GM12878 (cell line): ENCODE results near the gene TP53I11. TPM values are rescaled to one million over a fixed set of nuclear protein-coding genes. Genes with fewer than 3 reads are reported as not detected.

Experiments
- ATAC-seq: fragments of 200-7000 bp; cut with Tn5 transposase; 3 replicates; pipeline ENCODE4 v1.9.1; 2020; ENCODE audit warnings: mild to moderate bottlenecking, moderate library complexity
- BruUV-seq: library from RNA; stranded (reverse); fragments of 400-500 nt; replicated peaks from 2 replicates; lab custom pipeline; 2021; lab: Mats Ljungman, UMichigan
- CTCF ChIA-PET: fragments of 300-600 bp; sonication (Branson Sonifier 250); formaldehyde crosslinking; extraction: SDS; loops from one replicate; lab custom pipeline; 2021; ENCODE audit warnings: inconsistent platforms; lab: Yijun Ruan, JAX
- POLR2A ChIA-PET: fragments of 350-600 bp; formaldehyde crosslinking; extraction: SDS; loops from one replicate; lab custom pipeline; 2021; ENCODE audit warnings: inconsistent platforms; lab: Charles Lee
- RAD21 ChIA-PET: fragments of 300-600 bp; sonication (Branson Sonifier 250); formaldehyde crosslinking; loops from one replicate; lab custom pipeline; 2023; ENCODE audit warnings: antibody characterized with exemption; ENCODE audit not compliant: unreplicated experiment; lab: Charles Lee
- SMC1A ChIA-PET: fragments of 300-600 bp; sonication (Branson Sonifier 250); formaldehyde crosslinking; loops from one replicate; lab custom pipeline; 2023; ENCODE audit not compliant: unreplicated experiment, uncharacterized antibody; lab: Charles Lee
- DNase-seq: peaks from one replicate; pipeline ENCODE4 v3.0.0-alpha.2; 2011; ENCODE audit warnings: low read depth, low spot score
- FAIRE-seq: peaks from 3 replicates; lab custom pipeline; 2011; peaks lifted over from hg19 to GRCh38; lab: Jason Lieb, UNC
- H2AFZ ChIP-seq: 2 replicates; pipeline ENCODE4 v1.6.0; 2011; ENCODE audit warnings: low read depth, low read length, control low read depth; ENCODE audit not compliant: control insufficient read depth
- H3K27ac ChIP-seq: 2 replicates; pipeline ENCODE4 v1.5.1; 2011; ENCODE audit warnings: control low read depth; ENCODE audit not compliant: control insufficient read depth, insufficient read depth
- H3K27me3 ChIP-seq, 2 experiments: replicated peaks in 1 of 2; 2 replicates each; pipeline versions ENCODE4 v1.6.0 to v1.6.1; 2011; ENCODE audit warnings: low read length in 1 of 2; ENCODE audit not compliant: control insufficient read depth in 2 of 2, insufficient read depth in 2 of 2
- H3K36me3 ChIP-seq, 2 experiments: 2 replicates each; pipeline ENCODE4 v1.5.1; 2011; ENCODE audit warnings: low read length in 1 of 2; ENCODE audit not compliant: control insufficient read depth in 2 of 2, insufficient read depth in 2 of 2
- H3K4me1 ChIP-seq: 2 replicates; pipeline ENCODE4 v1.6.1; 2011; ENCODE audit warnings: mild to moderate bottlenecking, low read length, moderate library complexity, mixed read lengths; ENCODE audit not compliant: control insufficient read depth, insufficient read depth
- H3K4me2 ChIP-seq: 2 replicates; pipeline ENCODE4 v1.6.0; 2011; ENCODE audit warnings: control low read depth; ENCODE audit not compliant: control insufficient read depth, insufficient read depth
- H3K4me3 ChIP-seq: fragments of 200-600 bp; sonication (generic); 2 replicates; pipeline ENCODE4 v1.5.1; 2016
- H3K79me2 ChIP-seq: 2 replicates; pipeline ENCODE4 v1.6.0; 2011; ENCODE audit warnings: low read length; ENCODE audit not compliant: control insufficient read depth, insufficient read depth
- H3K9ac ChIP-seq: 2 replicates; pipeline ENCODE4 v1.8.0; 2011; ENCODE audit warnings: low read length, control low read depth, mixed read lengths; ENCODE audit not compliant: control insufficient read depth, insufficient read depth
- H3K9me3 ChIP-seq: replicated peaks from 3 replicates; pipeline ENCODE4 v1.5.1; 2011; ENCODE audit warnings: mild to moderate bottlenecking, low read length; ENCODE audit not compliant: control insufficient read depth, insufficient read depth
- H4K20me1 ChIP-seq: 2 replicates; pipeline ENCODE4 v1.6.0; 2011; ENCODE audit not compliant: control insufficient read depth, insufficient read depth
- CHD1 ChIP-seq: IDR thresholded peaks from 2 replicates; pipeline ENCODE4 v1.6.1; 2012; ENCODE audit warnings: low read depth, low read length, improper control_type of control experiment
- IKZF2 ChIP-seq, 2 experiments: fragments of 450-650 bp; IDR thresholded peaks; 2 replicates each; pipeline ENCODE4 v1.6.1; 2017; ENCODE audit warnings: mild to moderate bottlenecking in 2 of 2, moderate library complexity in 2 of 2
- MXI1 ChIP-seq: fragments of 150-350 bp; IDR thresholded peaks from 2 replicates; pipeline ENCODE4 v1.6.1; 2011; ENCODE audit warnings: low read depth, mild to moderate bottlenecking, inconsistent platforms, low read length, improper control_type of control experiment
- NBN ChIP-seq: fragments of 450-650 bp; IDR thresholded peaks from 2 replicates; pipeline ENCODE4 v1.6.1; 2016
- WGBS: methylation state at CpG from one replicate; pipeline ENCODE4 v1.1.6; 2016; ENCODE audit warnings: low lambda C conversion rate; ENCODE audit not compliant: insufficient replicate concordance, insufficient coverage; ENCODE audit errors: missing lambda C conversion rate; 5-methylcytosine and 5-hydroxymethylcytosine counted together
- in situ Hi-C: fragments of 300-500 bp; cut with MboI; formaldehyde crosslinking; loops from 9 replicates; pipeline ENCODE4 v1.14.3; 2018; ENCODE audit warnings: mixed read lengths
- intact Hi-C: fragments of 100-400 bp; cut with micrococcal nuclease; formaldehyde crosslinking; loops from one replicate; pipeline ENCODE4 v1.14.2; 2022; ENCODE audit not compliant: unreplicated experiment
- polyA plus RNA-seq, 11 experiments: library from polyadenylated mRNA; depleted of rRNA in 4 of 11; unstranded in 6 of 11; stranded (reverse) in 5 of 11; fragments of >200 nt; fragmentation: Nextera tagmentation in 4 of 11; fragmentation: Illumina TruSeq in 1 of 11; extraction: Ambion mirVana in 4 of 11; extraction: Trizol in 1 of 11; gene quantifications; 1 replicate in 1 of 11; 2 replicates in 10 of 11; pipeline versions ENCODE4 v1.2.1 to v1.2.3, GENCODE V29; 2011 to 2016; ENCODE audit warnings: inconsistent platforms in 2 of 11, missing spikeins in 2 of 11, low read depth in 1 of 11
- total RNA-seq, 4 experiments: library from RNA; depleted of rRNA in 3 of 4; stranded (reverse); fragments of >200 nt in 3 of 4; fragmentation: Illumina TruSeq in 1 of 4; extraction: Trizol in 1 of 4; gene quantifications; 2 replicates each; pipeline versions ENCODE4 v1.2.1 to v1.2.3, GENCODE V29; 2013 to 2021
- TF ChIP-seq, protein P1 (sequence below): fragments of 450-650 bp; IDR thresholded peaks from 2 replicates; pipeline ENCODE4 v1.6.1; 2017; ENCODE audit warnings: antibody characterized with exemption, mild to moderate bottlenecking, moderate library complexity
- TF ChIP-seq, protein P2 (sequence below): fragments of 450-650 bp; IDR thresholded peaks from 2 replicates; pipeline ENCODE4 v1.6.1; 2017; ENCODE audit warnings: mild to moderate bottlenecking, low read depth, inconsistent platforms; ENCODE audit not compliant: poor library complexity, severe bottlenecking

TP53I11 gene
- total and polyA plus RNA-seq, 10 of the 15 experiments (the other 5 are each of a cell fraction or from before 2014, with no cell fraction given) = 0.03 to 0.28 (median 0.17) TPM; not detected in 3

DNA sequence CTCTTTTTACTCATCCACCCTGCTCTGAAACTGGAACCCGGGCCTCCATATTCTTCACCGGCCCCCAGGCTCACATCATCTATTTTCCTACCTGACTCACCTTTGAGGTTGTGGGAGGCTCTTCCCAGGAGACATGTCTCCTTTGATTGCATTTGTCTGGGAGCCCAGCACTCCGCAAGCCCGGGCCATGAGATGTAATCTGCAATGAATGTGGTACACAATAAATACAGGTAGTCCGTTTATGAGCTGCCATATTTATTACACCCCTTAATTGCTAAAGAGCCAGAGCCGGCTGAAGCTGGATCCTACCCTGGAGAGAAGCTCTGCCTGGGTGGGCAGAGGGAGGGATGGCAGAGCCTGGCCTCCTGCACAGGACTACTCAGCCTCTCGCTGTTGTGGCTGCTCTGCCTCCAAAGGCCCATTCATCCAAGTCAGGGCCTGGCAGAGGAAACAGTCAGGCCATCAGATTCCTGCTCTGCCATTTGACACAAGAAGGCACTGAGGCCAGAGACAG is 49.5 kb downstream of the TP53I11 start:
- ChIA-PET SMC1A (interaction anchor here (1.1 kb wide), 1 partner anchor 10 kb away, joined by 3 read pairs; no protein-coding TSS in a partner anchor), CTCF (interaction anchor here (0.6 to 2.3 kb wide), 5 partner anchors 10 to 528 kb away, joined by 3 to 13 read pairs (median 4); no protein-coding TSS in a partner anchor), POLR2A (no interaction called here), RAD21 (interaction anchor here (0.7 kb wide), 1 partner anchor 10 kb away, joined by 3 read pairs; no protein-coding TSS in a partner anchor)
- H3K4me3 ChIP-seq = no peak overlapping the region
- H2AFZ ChIP-seq = no peak overlapping the region
- H3K9me3 ChIP-seq = no peaks in the 10 kb centered on the region; the same call in 2 of the 3 replicates
- ATAC-seq (no peak), DNase-seq (no peak), FAIRE-seq (no peak)
- no peaks in the 10 kb centered on the region for H4K20me1 ChIP-seq
- WGBS = 56% methylated on average over 7 of the region's 7 CpGs
- H3K79me2 ChIP-seq = no peaks in the 10 kb centered on the region
- no peak overlapping the region for H3K27ac ChIP-seq
- H3K27me3 ChIP-seq = peaks cover 0 to 3% of the 10 kb centered on the region in 2 experiments; a peak in 2 of 4 replicates
- H3K4me1 ChIP-seq = no peaks in the 10 kb centered on the region
- intact Hi-C loops = no loop called here
- H3K36me3 ChIP-seq = no peaks in the 10 kb centered on the region
- no peak for TF ChIP-seq MXI1
- TF ChIP-seq IKZF2 (IDR thresholded peaks at IDR 0.05) = no peak
- TF ChIP-seq NBN = no peak
- TF ChIP-seq CHD1 = no peak
- TF ChIP-seq, protein P1, sequence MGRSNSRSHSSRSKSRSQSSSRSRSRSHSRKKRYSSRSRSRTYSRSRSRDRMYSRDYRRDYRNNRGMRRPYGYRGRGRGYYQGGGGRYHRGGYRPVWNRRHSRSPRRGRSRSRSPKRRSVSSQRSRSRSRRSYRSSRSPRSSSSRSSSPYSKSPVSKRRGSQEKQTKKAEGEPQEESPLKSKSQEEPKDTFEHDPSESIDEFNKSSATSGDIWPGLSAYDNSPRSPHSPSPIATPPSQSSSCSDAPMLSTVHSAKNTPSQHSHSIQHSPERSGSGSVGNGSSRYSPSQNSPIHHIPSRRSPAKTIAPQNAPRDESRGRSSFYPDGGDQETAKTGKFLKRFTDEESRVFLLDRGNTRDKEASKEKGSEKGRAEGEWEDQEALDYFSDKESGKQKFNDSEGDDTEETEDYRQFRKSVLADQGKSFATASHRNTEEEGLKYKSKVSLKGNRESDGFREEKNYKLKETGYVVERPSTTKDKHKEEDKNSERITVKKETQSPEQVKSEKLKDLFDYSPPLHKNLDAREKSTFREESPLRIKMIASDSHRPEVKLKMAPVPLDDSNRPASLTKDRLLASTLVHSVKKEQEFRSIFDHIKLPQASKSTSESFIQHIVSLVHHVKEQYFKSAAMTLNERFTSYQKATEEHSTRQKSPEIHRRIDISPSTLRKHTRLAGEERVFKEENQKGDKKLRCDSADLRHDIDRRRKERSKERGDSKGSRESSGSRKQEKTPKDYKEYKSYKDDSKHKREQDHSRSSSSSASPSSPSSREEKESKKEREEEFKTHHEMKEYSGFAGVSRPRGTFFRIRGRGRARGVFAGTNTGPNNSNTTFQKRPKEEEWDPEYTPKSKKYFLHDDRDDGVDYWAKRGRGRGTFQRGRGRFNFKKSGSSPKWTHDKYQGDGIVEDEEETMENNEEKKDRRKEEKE = no peak
- TF ChIP-seq, protein P2, sequence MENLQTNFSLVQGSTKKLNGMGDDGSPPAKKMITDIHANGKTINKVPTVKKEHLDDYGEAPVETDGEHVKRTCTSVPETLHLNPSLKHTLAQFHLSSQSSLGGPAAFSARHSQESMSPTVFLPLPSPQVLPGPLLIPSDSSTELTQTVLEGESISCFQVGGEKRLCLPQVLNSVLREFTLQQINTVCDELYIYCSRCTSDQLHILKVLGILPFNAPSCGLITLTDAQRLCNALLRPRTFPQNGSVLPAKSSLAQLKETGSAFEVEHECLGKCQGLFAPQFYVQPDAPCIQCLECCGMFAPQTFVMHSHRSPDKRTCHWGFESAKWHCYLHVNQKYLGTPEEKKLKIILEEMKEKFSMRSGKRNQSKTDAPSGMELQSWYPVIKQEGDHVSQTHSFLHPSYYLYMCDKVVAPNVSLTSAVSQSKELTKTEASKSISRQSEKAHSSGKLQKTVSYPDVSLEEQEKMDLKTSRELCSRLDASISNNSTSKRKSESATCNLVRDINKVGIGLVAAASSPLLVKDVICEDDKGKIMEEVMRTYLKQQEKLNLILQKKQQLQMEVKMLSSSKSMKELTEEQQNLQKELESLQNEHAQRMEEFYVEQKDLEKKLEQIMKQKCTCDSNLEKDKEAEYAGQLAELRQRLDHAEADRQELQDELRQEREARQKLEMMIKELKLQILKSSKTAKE = no peak
- H3K4me2 ChIP-seq = no peak overlapping the region
- H3K9ac ChIP-seq = no peak overlapping the region
- no TSS peak for BruUV-seq
- in situ Hi-C loops = no loop called here
